Stimulated activated CD4-positive, alpha-beta T cell treated with anti-CD3 and anti-CD28 coated beads, Interleukin-2, amount 100 ng/mL, for 4 hours (primary cell): Measurements from ENCODE around the gene TSHR.
"Not testable (repeated sequence)": the region's sequence is repeated elsewhere in the genome, so short reads cannot be mapped to it uniquely, and the experiment has no call there.

Experiments used
- DNase-seq: peaks from one replicate; pipeline ENCODE4 v3.0.0-alpha.2; 2020; ENCODE audit warnings: low read depth

Gene TSHR

GRCh38 chr14:80955416-80955941, at the start of gene TSHR:
TSHR (plus strand) TSS chr14:80955621; CDS start chr14:80955681, 60 bp downstream.
- DNase-seq: no peak

- no peak for DNase-seq
Measured at GRCh38 chr14:80906336-80906735, 49.1 kb upstream of the TSHR start.

- no peak for DNase-seq
Measured at GRCh38 chr14:80906946-80907345, 48.5 kb upstream of the TSHR start.

GRCh38 chr14:80912013-80912412, 43.4 kb upstream of the TSHR start:
- not testable (repeated sequence) for DNase-seq

GRCh38 chr14:80919622-80920021, 35.8 kb upstream of the TSHR start:
- DNase-seq: no peak

- no peak for DNase-seq
Measured at GRCh38 chr14:80923368-80923767, 32.1 kb upstream of the TSHR start.

- DNase-seq: no peak
Measured at GRCh38 chr14:80924365-80925103, 30.9 kb upstream of the TSHR start.

GRCh38 chr14:80926397-80927082, 28.9 kb upstream of the TSHR start:
- no peak for DNase-seq

- DNase-seq: no peak
Measured at GRCh38 chr14:80927083-80927989, 28.1 kb upstream of the TSHR start.

GRCh38 chr14:80930095-80930494, 25.3 kb upstream of the TSHR start:
- DNase-seq: no peak

GRCh38 chr14:80930836-80931389, 24.5 kb upstream of the TSHR start:
- no peak for DNase-seq

- no peak for DNase-seq
Measured at GRCh38 chr14:80933282-80933681, 22.1 kb upstream of the TSHR start.

- no peak for DNase-seq
Measured at GRCh38 chr14:80933686-80934085, 21.7 kb upstream of the TSHR start.

- no peak for DNase-seq
Measured at GRCh38 chr14:80940146-80940545, 15.3 kb upstream of the TSHR start.

GRCh38 chr14:80941241-80942185, 13.9 kb upstream of the TSHR start, which contains the start of gene CEP128:
CEP128 (minus strand) TSS chr14:80941738.
- peak; percentile 70 for DNase-seq

GRCh38 chr14:80942191-80942600, 13.2 kb upstream of the TSHR start:
- no peak for DNase-seq

GRCh38 chr14:80944861-80945617, 10.4 kb upstream of the TSHR start:
- DNase-seq: no peak

- no peak for DNase-seq
Measured at GRCh38 chr14:80946187-80946586, 9.2 kb upstream of the TSHR start.

GRCh38 chr14:80946797-80947196, 8.6 kb upstream of the TSHR start:
- DNase-seq: no peak

- DNase-seq: no peak
Measured at GRCh38 chr14:80948291-80948690, 7.1 kb upstream of the TSHR start.
